Measurements from ENCODE around the gene CMTM4.

GRCh38 chr16:66653581-66654350 lies 42.8 kb downstream of the CMTM4 start:
- TF ChIP-seq CTCF (IDR thresholded peaks at IDR 0.05) (no peak), POLR2A (IDR thresholded peaks at IDR 0.05) (no peak)
